OCI-LY3 (cell line): ENCODE results near the gene PALLD.

Experiments
- H2AFZ ChIP-seq: fragments of 200-600, 300-600 bp; shearing (Covaris generic); 2 replicates; pipeline ENCODE4 v1.6.0; 2014; ENCODE audit warnings: antibody characterized with exemption, low read depth, low read length
- H3K27ac ChIP-seq: fragments of 200-600, 300-600 bp; sonication (generic); 2 replicates; pipeline ENCODE4 v1.5.1; 2014; ENCODE audit warnings: mild to moderate bottlenecking, low read length, moderate library complexity, mixed read lengths
- H3K27me3 ChIP-seq: fragments of 200-600, 300-600 bp; sonication (generic); 2 replicates; pipeline ENCODE4 v1.6.1; 2014; ENCODE audit warnings: low read depth, low read length, mixed read lengths
- H3K36me3 ChIP-seq: fragments of 200-600, 300-600 bp; sonication (generic); replicated peaks from 2 replicates; pipeline ENCODE3; 2014; ENCODE audit warnings: low read depth, low read length, mixed read lengths
- H3K4me1 ChIP-seq: fragments of 300-600, 200-600 bp; sonication (generic); 2 replicates; pipeline ENCODE4 v1.6.1; 2014; ENCODE audit warnings: low read length, mixed read lengths
- H3K4me2 ChIP-seq: fragments of 200-600, 300-600 bp; sonication (generic); 2 replicates; pipeline ENCODE4 v1.6.1; 2014; ENCODE audit warnings: low read length, mixed read lengths
- H3K4me3 ChIP-seq: fragments of 300-600, 200-600 bp; sonication (generic); 2 replicates; pipeline ENCODE4 v1.5.1; 2014; ENCODE audit warnings: antibody characterized with exemption, mild to moderate bottlenecking, low read length, moderate library complexity
- H3K79me2 ChIP-seq: fragments of 300-600, 200-600 bp; shearing (Covaris generic); 2 replicates; pipeline ENCODE4 v1.6.1; 2014; ENCODE audit warnings: mild to moderate bottlenecking, low read length, mixed read lengths
- H3K9ac ChIP-seq: fragments of 300-600, 200-600 bp; shearing (Covaris generic); 2 replicates; pipeline ENCODE4 v1.6.0; 2014; ENCODE audit warnings: mild to moderate bottlenecking, low read length, moderate library complexity
- H3K9me3 ChIP-seq: fragments of 200-600, 300-600 bp; shearing (Covaris generic); 2 replicates; pipeline ENCODE4 v1.6.1; 2014; ENCODE audit warnings: low read length, mixed read lengths; ENCODE audit not compliant: insufficient read depth
- H4K20me1 ChIP-seq: fragments of 200-600, 300-600 bp; sonication (generic); 2 replicates; pipeline ENCODE4 v1.6.1; 2016; ENCODE audit warnings: low read length, mixed read lengths; ENCODE audit not compliant: insufficient read depth
- CTCF ChIP-seq: fragments of 200-600, 300-600 bp; sonication (generic); IDR thresholded peaks from 2 replicates; pipeline ENCODE4 v1.5.1; 2014; ENCODE audit warnings: antibody characterized with exemption, low read length, low read depth
- EZH2phosphoT487 ChIP-seq: fragments of 200-600 bp; shearing (Covaris generic); IDR thresholded peaks from 2 replicates; pipeline ENCODE4 v1.6.1; 2018; ENCODE audit warnings: antibody characterized with exemption, mixed run types, low read depth

The PALLD gene

DNA sequence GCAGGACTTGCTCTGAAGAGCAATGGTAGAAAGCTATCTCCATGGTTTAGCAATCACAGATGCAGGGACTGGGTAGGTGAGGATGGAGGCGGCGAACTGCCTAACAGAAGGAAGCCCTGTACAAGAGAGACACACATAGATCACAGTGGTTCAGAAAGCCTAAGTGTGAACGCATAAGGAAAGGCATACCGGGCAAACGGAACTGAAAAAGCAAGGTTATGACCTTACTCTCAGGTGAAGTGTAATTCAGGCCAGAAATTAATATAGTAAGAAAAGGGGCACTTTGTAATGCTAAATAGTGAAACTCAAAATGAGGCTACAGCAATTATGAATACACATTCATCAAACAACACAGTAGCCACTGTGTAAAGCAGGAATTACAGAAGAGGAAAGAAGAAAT is 126.6 kb downstream of the PALLD start:
- Histone ChIP-seq H4K20me1 (no peaks in the 10 kb centered on the region), H3K9me3 (no peaks in the 10 kb centered on the region), H3K79me2 (no peaks in the 10 kb centered on the region), H3K36me3 (no peaks in the 10 kb centered on the region), H2AFZ (no peak overlapping the region), H3K27ac (no peak overlapping the region), H3K4me3 (no peak overlapping the region), H3K4me1 (peaks cover 7% of the 10 kb centered on the region), H3K27me3 (0 out of 2 replicates have a peak, but pooled peaks cover 4% of the 10 kb centered on the region), H3K9ac (no peak overlapping the region), H3K4me2 (no peak overlapping the region)
- TF ChIP-seq CTCF: no peak
- TF ChIP-seq EZH2phosphoT487: no peak

- Histone ChIP-seq H3K36me3 (no peaks in the 10 kb centered on the region), H3K27ac (no peak overlapping the region), H3K79me2 (no peaks in the 10 kb centered on the region), H3K27me3 (peaks cover 11% of the 10 kb centered on the region), H3K9me3 (no peaks in the 10 kb centered on the region), H3K4me1 (peaks cover 6% of the 10 kb centered on the region), H3K4me3 (no peak overlapping the region), H3K9ac (no peak overlapping the region), H2AFZ (no peak overlapping the region), H4K20me1 (no peaks in the 10 kb centered on the region), H3K4me2 (no peak overlapping the region)
- TF ChIP-seq EZH2phosphoT487 (no peak), CTCF (no peak)
These were observed 131.4 kb downstream of the PALLD start for GRCh38 chr4:168628251-168628650.

GRCh38 chr4:168629566-168629965 is 132.7 kb downstream of the PALLD start:
- Histone ChIP-seq H4K20me1 (no peaks in the 10 kb centered on the region), H3K27ac (no peak overlapping the region), H3K27me3 (peaks cover 16% of the 10 kb centered on the region), H2AFZ (no peak overlapping the region), H3K36me3 (no peaks in the 10 kb centered on the region), H3K79me2 (no peaks in the 10 kb centered on the region), H3K4me1 (no peaks in the 10 kb centered on the region), H3K4me3 (no peak overlapping the region), H3K9me3 (no peaks in the 10 kb centered on the region), H3K9ac (no peak overlapping the region), H3K4me2 (no peak overlapping the region)
- TF ChIP-seq EZH2phosphoT487: no peak
- TF ChIP-seq CTCF: no peak

DNA sequence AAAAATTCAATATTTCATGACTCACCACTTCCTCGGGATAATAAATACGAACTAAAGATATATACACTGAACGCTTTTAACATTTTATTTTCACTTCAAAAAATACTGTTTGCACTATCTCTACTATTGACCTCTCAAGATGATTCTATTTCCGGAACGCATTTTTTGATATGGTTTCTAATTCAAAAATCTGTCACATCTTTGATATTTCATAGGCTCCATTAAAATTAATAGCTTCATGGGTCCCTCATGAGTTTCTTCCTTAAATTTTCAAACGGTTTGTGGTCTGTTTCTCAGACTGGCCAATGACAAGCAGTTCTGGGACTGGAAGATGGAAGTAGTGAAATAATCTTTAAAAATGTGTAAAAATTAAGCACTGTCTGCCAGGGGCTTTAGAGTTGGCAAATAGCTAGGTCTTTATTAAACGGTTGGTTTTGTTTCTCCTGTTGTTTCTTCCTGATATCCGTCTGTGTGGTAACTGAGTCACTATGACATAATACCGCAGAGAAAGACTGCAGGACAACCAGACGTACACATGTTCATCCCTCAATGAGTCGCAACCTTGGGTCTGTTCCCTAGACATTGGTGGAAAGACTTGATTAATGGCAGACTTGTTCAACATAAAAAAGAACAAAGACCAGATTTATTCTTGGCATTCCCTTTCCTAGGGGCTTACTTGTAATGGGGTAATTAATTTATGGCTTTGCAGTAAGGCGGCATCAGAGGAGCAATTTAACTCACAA is 133.8 kb downstream of the PALLD start:
- Histone ChIP-seq H3K27me3 (peaks cover 16% of the 10 kb centered on the region), H2AFZ (no peak overlapping the region), H3K9me3 (no peaks in the 10 kb centered on the region), H3K36me3 (no peaks in the 10 kb centered on the region), H3K27ac (no peak overlapping the region), H3K4me2 (no peak overlapping the region), H4K20me1 (no peaks in the 10 kb centered on the region), H3K4me3 (no peak overlapping the region), H3K9ac (no peak overlapping the region), H3K4me1 (no peaks in the 10 kb centered on the region), H3K79me2 (no peaks in the 10 kb centered on the region)
- TF ChIP-seq CTCF (no peak), EZH2phosphoT487 (no peak)
